ENCODE results near the gene SDCCAG8.
A peak's percentile ranks its signal among the peaks of the same experiment; 100 is the strongest.

DNA sequence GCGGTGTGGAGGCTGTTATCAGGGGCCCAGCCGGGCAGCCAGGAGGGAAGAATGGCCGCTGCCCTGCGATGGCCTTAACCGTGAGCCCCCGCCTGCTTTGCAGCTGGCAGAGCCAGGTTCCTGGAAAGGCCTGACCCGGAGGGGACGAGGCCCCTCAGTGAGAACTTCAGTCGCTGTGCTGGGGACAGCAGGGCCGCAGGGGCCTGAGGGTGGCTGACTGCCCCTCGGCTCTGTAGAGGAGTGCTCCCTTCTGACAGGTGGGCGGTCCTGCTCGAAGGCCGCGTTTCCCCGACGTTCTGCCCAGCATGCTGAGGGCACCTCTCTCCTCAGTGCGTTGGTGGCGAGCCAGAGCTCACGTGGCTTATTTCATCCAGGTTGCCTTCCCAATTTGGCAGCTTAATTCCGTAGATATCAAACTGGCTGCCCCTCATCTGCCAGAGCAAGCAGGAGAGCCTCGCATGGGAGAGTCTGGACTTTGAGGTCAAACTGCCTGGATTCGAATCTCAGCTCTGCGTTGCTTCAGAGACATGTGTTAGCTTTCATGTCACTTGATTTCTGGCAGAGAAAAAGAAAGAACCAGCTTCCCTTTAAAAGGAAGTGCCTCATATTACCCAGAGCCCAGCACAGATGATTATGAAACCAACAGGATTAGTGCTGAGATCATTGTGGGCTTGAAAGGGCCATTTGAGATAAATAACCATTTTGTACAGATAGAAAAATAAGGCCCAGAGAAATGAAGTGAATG lies 239.8 kb downstream of the SDCCAG8 start:
- TF ChIP-seq, protein P1, sequence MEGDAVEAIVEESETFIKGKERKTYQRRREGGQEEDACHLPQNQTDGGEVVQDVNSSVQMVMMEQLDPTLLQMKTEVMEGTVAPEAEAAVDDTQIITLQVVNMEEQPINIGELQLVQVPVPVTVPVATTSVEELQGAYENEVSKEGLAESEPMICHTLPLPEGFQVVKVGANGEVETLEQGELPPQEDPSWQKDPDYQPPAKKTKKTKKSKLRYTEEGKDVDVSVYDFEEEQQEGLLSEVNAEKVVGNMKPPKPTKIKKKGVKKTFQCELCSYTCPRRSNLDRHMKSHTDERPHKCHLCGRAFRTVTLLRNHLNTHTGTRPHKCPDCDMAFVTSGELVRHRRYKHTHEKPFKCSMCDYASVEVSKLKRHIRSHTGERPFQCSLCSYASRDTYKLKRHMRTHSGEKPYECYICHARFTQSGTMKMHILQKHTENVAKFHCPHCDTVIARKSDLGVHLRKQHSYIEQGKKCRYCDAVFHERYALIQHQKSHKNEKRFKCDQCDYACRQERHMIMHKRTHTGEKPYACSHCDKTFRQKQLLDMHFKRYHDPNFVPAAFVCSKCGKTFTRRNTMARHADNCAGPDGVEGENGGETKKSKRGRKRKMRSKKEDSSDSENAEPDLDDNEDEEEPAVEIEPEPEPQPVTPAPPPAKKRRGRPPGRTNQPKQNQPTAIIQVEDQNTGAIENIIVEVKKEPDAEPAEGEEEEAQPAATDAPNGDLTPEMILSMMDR (IDR thresholded peaks at IDR 0.05), result no peak
- TF ChIP-seq POLR2AphosphoS5 (IDR thresholded peaks at IDR 0.05), result peak; percentile 49

Data from gastroesophageal sphincter (tissue), 3 donors.